Naive thymus-derived CD8-positive, alpha-beta T cell (primary cell): ENCODE data around the gene LHPP. TPM values are rescaled to one million over a fixed set of nuclear protein-coding genes. Genes with fewer than 3 reads are reported as not detected.
A peak's percentile ranks its signal among the peaks of the same experiment; 100 is the strongest.

ENCODE experiments used
- ATAC-seq, 2 donors: fragments of 150-1000 bp; cut with Tn5 transposase in 1 of 2; sonication (Bioruptor Pico), chemical (Tn5 transposase) in 1 of 2; 1 replicate in 1 of 2; 2 replicates in 1 of 2; pipeline ENCODE4 v1.10.0; 2021; ENCODE audit warnings: mild to moderate bottlenecking in 2 of 2, moderate library complexity in 2 of 2
- POLR2A ChIA-PET: fragments of 350-600 bp; sonication (Branson Sonifier 250); formaldehyde crosslinking; loops from one replicate; lab custom pipeline; 2021; ENCODE audit warnings: antibody characterized with exemption; lab: Charles Lee
- DNase-seq, 10 donors: peaks; one replicate each; pipeline versions ENCODE4 v3.0.0 to v3.0.0-alpha.2; 2020 to 2022
- H3K27ac Mint-ChIP-seq, 10 donors: one replicate each; pipeline ENCODE4 v1.8.0; 2020 to 2022; ENCODE audit warnings: mild to moderate bottlenecking in 10 of 10, mixed read lengths in 10 of 10, moderate library complexity in 4 of 10, inconsistent platforms in 1 of 10
- H3K27me3 Mint-ChIP-seq, 5 donors: one replicate each; pipeline ENCODE4 v1.8.0; 2021 to 2022; ENCODE audit warnings: mixed read lengths in 5 of 5
- H3K36me3 Mint-ChIP-seq, 3 donors: one replicate each; pipeline ENCODE4 v1.8.0; 2020 to 2022; ENCODE audit warnings: mixed read lengths in 3 of 3, mild to moderate bottlenecking in 2 of 3, inconsistent platforms in 1 of 3
- H3K4me1 Mint-ChIP-seq, 4 donors: one replicate each; pipeline ENCODE4 v1.8.0; 2021 to 2022; ENCODE audit warnings: mixed read lengths in 4 of 4
- H3K4me3 Mint-ChIP-seq, 10 donors: one replicate each; pipeline ENCODE4 v1.8.0; 2020 to 2022; ENCODE audit warnings: mild to moderate bottlenecking in 10 of 10, mixed read lengths in 10 of 10, moderate library complexity in 6 of 10, inconsistent platforms in 1 of 10
- H3K9me3 Mint-ChIP-seq, 9 donors: one replicate each; pipeline ENCODE4 v1.8.0; 2020 to 2022; ENCODE audit warnings: mixed read lengths in 9 of 9, mild to moderate bottlenecking in 3 of 9, inconsistent platforms in 1 of 9, moderate library complexity in 1 of 9
- polyA plus RNA-seq, 3 donors: library from polyadenylated mRNA; unstranded; fragments of 300-500 nt; fragmentation: Illumina TruSeq; gene quantifications; one replicate each; pipeline ENCODE4 v1.2.3, GENCODE V29; 2021
- total RNA-seq, 8 experiments: library from RNA in 2 of 8; stranded (reverse) in 2 of 8; gene quantifications; one replicate each; pipeline ENCODE4 v1.2.3 and lab custom pipeline; 2021 to 2026

LHPP gene
- total and polyA plus RNA-seq, 5 experiments from 2014 or later = 18.1 to 27.4 (median 23.3) TPM

GRCh38 chr10:124640538-124641231 is 179.1 kb downstream of the LHPP start:
- H3K4me1 Mint-ChIP-seq = peaks cover 28 to 98% (median 64%) of the 10 kb centered on the region in 4 donors
- H3K9me3 Mint-ChIP-seq = no peaks in the 10 kb centered on the region
- peak; percentile 4 to 23 for ATAC-seq
- H3K4me3 Mint-ChIP-seq = peak overlapping the region in 8 of 10 donors; percentile 32 to 83 (median 62)
- peak overlapping the region; percentile 63 to 99 (median 93) for H3K27ac Mint-ChIP-seq
- no peaks in the 10 kb centered on the region for H3K27me3 Mint-ChIP-seq
- POLR2A ChIA-PET = interaction anchor here (1.0 kb wide), 1 partner anchor 22 kb away, joined by 3 read pairs; no protein-coding TSS in a partner anchor
- H3K36me3 Mint-ChIP-seq = no peaks in the 10 kb centered on the region
- DNase-seq = no peak

GRCh38 chr10:124641282-124642087 is 179.9 kb downstream of the LHPP start:
- ATAC-seq = peak; percentile 41 to 52
- H3K27ac Mint-ChIP-seq = peak overlapping the region; percentile 55 to 99 (median 93)
- peaks cover 26 to 98% (median 63%) of the 10 kb centered on the region in 4 donors for H3K4me1 Mint-ChIP-seq
- DNase-seq = peak in 2 of 10 donors; percentile 36 to 51
- no peaks in the 10 kb centered on the region for H3K36me3 Mint-ChIP-seq
- no peaks in the 10 kb centered on the region for H3K9me3 Mint-ChIP-seq
- POLR2A ChIA-PET = no interaction called here
- no peaks in the 10 kb centered on the region for H3K27me3 Mint-ChIP-seq
- peak overlapping the region in 8 of 10 donors; percentile 34 to 83 (median 62) for H3K4me3 Mint-ChIP-seq

GRCh38 chr10:124642088-124642710 is 180.6 kb downstream of the LHPP start:
- ATAC-seq (no peak), DNase-seq (no peak)
- no peaks in the 10 kb centered on the region for H3K27me3 Mint-ChIP-seq
- no peaks in the 10 kb centered on the region for H3K36me3 Mint-ChIP-seq
- H3K4me1 Mint-ChIP-seq = peaks cover 24 to 98% (median 63%) of the 10 kb centered on the region in 4 donors
- H3K9me3 Mint-ChIP-seq = no peaks in the 10 kb centered on the region
- peak overlapping the region in 9 of 10 donors; percentile 35 to 99 (median 86) for H3K27ac Mint-ChIP-seq
- H3K4me3 Mint-ChIP-seq = peak overlapping the region in 2 of 10 donors; percentile 37 to 83
- POLR2A ChIA-PET = interaction anchor here (1.8 kb wide), 1 partner anchor 82 kb away, joined by 4 read pairs; no protein-coding TSS in a partner anchor

- POLR2A ChIA-PET = interaction anchor here (0.9 to 2.0 kb wide), 3 partner anchors 11 to 98 kb away, joined by 3 to 8 read pairs (median 4); no protein-coding TSS in a partner anchor
- DNase-seq (no peak), ATAC-seq (no peak)
- no peak overlapping the region for H3K4me3 Mint-ChIP-seq
- H3K4me1 Mint-ChIP-seq = peaks cover 29 to 98% (median 65%) of the 10 kb centered on the region in 4 donors
- no peaks in the 10 kb centered on the region for H3K36me3 Mint-ChIP-seq
- H3K27me3 Mint-ChIP-seq = no peaks in the 10 kb centered on the region
- H3K9me3 Mint-ChIP-seq = no peaks in the 10 kb centered on the region
- H3K27ac Mint-ChIP-seq = peak overlapping the region in 5 of 10 donors; percentile 41 to 99 (median 55)
Measured at GRCh38 chr10:124643330-124644009, 181.8 kb downstream of the LHPP start.

GRCh38 chr10:124644236-124644635 is 182.6 kb downstream of the LHPP start:
- H3K27ac Mint-ChIP-seq = peak overlapping the region in 5 of 10 donors; percentile 43 to 99 (median 72)
- H3K4me1 Mint-ChIP-seq = peaks cover 33 to 98% (median 73%) of the 10 kb centered on the region in 4 donors
- no peak for ATAC-seq
- POLR2A ChIA-PET = interaction anchor here (0.9 to 2.0 kb wide), 4 partner anchors 12 to 97 kb away, joined by 3 to 8 read pairs (median 4); no protein-coding TSS in a partner anchor
- no peaks in the 10 kb centered on the region for H3K9me3 Mint-ChIP-seq
- H3K36me3 Mint-ChIP-seq = no peaks in the 10 kb centered on the region
- H3K4me3 Mint-ChIP-seq = peak overlapping the region in 1 of 10 donors; percentile 15
- H3K27me3 Mint-ChIP-seq = no peaks in the 10 kb centered on the region
- no peak for DNase-seq

GRCh38 chr10:124644771-124645415 is 183.3 kb downstream of the LHPP start:
- Mint-ChIP-seq H3K27me3 (no peaks in the 10 kb centered on the region), H3K4me3 (no peak overlapping the region), H3K36me3 (no peaks in the 10 kb centered on the region), H3K9me3 (no peaks in the 10 kb centered on the region), H3K27ac (peak overlapping the region in 5 of 10 donors; percentile 48 to 99 (median 72)), H3K4me1 (peaks cover 38 to 99% (median 77%) of the 10 kb centered on the region in 4 donors)
- POLR2A ChIA-PET = interaction anchor here (1.3 to 2.0 kb wide), 3 partner anchors 74 to 96 kb away, joined by 3 to 8 read pairs (median 4); no protein-coding TSS in a partner anchor
- ATAC-seq = no peak
- no peak for DNase-seq

GRCh38 chr10:124645467-124646095 is 184.0 kb downstream of the LHPP start:
- POLR2A ChIA-PET = interaction anchor here (0.6 to 1.4 kb wide), 5 partner anchors 9 to 1252 kb away, joined by 3 to 4 read pairs (median 3); no protein-coding TSS in a partner anchor
- no peaks in the 10 kb centered on the region for H3K27me3 Mint-ChIP-seq
- H3K36me3 Mint-ChIP-seq = no peaks in the 10 kb centered on the region
- DNase-seq (no peak), ATAC-seq (no peak)
- H3K9me3 Mint-ChIP-seq = no peaks in the 10 kb centered on the region
- peak overlapping the region in 1 of 10 donors; percentile 44 for H3K4me3 Mint-ChIP-seq
- H3K27ac Mint-ChIP-seq = peak overlapping the region in 6 of 10 donors; percentile 48 to 99 (median 80)
- H3K4me1 Mint-ChIP-seq = peaks cover 40 to 99% (median 77%) of the 10 kb centered on the region in 4 donors

- no peak for ATAC-seq
- Mint-ChIP-seq H3K4me3 (peak overlapping the region in 9 of 10 donors; percentile 69 to 84 (median 76)), H3K27me3 (no peaks in the 10 kb centered on the region), H3K4me1 (peaks cover 38 to 99% (median 77%) of the 10 kb centered on the region in 4 donors), H3K27ac (peak overlapping the region; percentile 84 to 99 (median 92)), H3K36me3 (no peaks in the 10 kb centered on the region), H3K9me3 (no peaks in the 10 kb centered on the region)
- no peak for DNase-seq
- POLR2A ChIA-PET = interaction anchor here (0.6 to 5.9 kb wide), 15 partner anchors 10 to 1251 kb away, joined by 3 to 56 read pairs (median 6); partner anchors contain the start of gene FAM53B
Measured at GRCh38 chr10:124646483-124647352, 185.1 kb downstream of the LHPP start.

GRCh38 chr10:124647421-124648130 is 186.0 kb downstream of the LHPP start:
- H3K27me3 Mint-ChIP-seq = no peaks in the 10 kb centered on the region
- peaks cover 36 to 99% (median 74%) of the 10 kb centered on the region in 4 donors for H3K4me1 Mint-ChIP-seq
- POLR2A ChIA-PET = interaction anchor here (1.1 to 5.9 kb wide), 18 partner anchors 11 to 115 kb away, joined by 3 to 56 read pairs (median 7); partner anchors contain the start of gene FAM53B
- peak overlapping the region; percentile 84 to 99 (median 92) for H3K27ac Mint-ChIP-seq
- H3K9me3 Mint-ChIP-seq = no peaks in the 10 kb centered on the region
- ATAC-seq (peak; percentile 70 to 78), DNase-seq (peak; percentile 21 to 84 (median 64))
- H3K4me3 Mint-ChIP-seq = peak overlapping the region; percentile 69 to 84 (median 76)
- H3K36me3 Mint-ChIP-seq = no peaks in the 10 kb centered on the region
